OCI-LY7 (cell line): ENCODE measurements around the gene ZNF292.

ENCODE experiments used
- CTCF ChIP-seq: fragments of 200-600 bp; sonication (generic); conservative IDR thresholded peaks from 2 replicates; pipeline ENCODE4 v1.5.1; 2014; ENCODE audit warnings: mild to moderate bottlenecking, antibody characterized with exemption, low read length, moderate library complexity, mixed read lengths
- EZH2phosphoT487 ChIP-seq: fragments of 200-600 bp; sonication (generic); IDR thresholded peaks from 2 replicates; pipeline ENCODE4 v1.6.1; 2018; ENCODE audit warnings: low read depth, borderline replicate concordance, mild to moderate bottlenecking, mixed run types, antibody characterized with exemption, low read length, moderate library complexity, mixed read lengths

DNA sequence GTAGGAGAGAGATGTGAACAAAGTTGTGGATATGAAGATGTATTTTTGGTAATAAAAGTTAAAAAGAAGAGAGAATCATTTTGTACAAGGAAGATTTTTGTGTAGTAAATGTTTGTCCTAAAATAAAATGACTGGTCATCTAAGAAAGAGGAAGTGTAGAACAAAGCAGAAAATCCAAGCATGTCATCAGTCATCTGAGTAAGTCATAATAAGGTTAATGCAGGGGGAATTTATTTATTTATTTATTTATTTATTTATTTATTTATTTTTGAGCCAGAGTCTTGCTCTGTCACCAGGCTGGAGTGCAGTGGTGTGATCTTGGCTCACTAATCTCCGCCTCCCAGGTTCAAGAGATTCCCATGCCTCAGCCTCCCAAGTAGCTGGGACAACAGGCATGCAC, 44.7 kb upstream of the ZNF292 start:
- no peak for TF ChIP-seq CTCF
- TF ChIP-seq EZH2phosphoT487, result no peak
